Left kidney (tissue), 2 donors: ENCODE results near the gene MAP10. TPM values are rescaled to one million over a fixed set of nuclear protein-coding genes. Genes with fewer than 3 reads are reported as not detected.

Source experiments
- DNase-seq: peaks from one replicate; pipeline ENCODE4 v3.0.0-alpha.2; 2013
- polyA plus RNA-seq: library from polyadenylated mRNA; unstranded; fragments of 120-200 nt; gene quantifications from one replicate; pipeline ENCODE4 v1.2.1, GENCODE V29; 2013; ENCODE audit not compliant: insufficient read length

Gene MAP10
- polyA plus RNA-seq, 1 donor: 6.8 TPM

GRCh38 chr1:232853994-232854797 is 49.0 kb downstream of the MAP10 start:
- no peak for DNase-seq

GRCh38 chr1:232854798-232855159 is 49.6 kb downstream of the MAP10 start:
- DNase-seq: no peak

- DNase-seq: no peak
Measured at GRCh38 chr1:232856541-232856940, 51.3 kb downstream of the MAP10 start.

Other genes with a start within 250 kb of the MAP10 start
- gene SIPA1L2, start 175.3 kb upstream of the MAP10 start, polyA plus RNA-seq: 30.4 TPM
- gene NTPCR, start 145.2 kb downstream of the MAP10 start, polyA plus RNA-seq: 77.3 TPM